Transverse colon (tissue), 4 donors: ENCODE results near the gene AMBP. TPM values are rescaled to one million over a fixed set of nuclear protein-coding genes. Genes with fewer than 3 reads are reported as not detected.

Experiments used
- DNase-seq: peaks from one replicate; pipeline ENCODE4 v3.0.0-alpha.2; 2019
- H3K27ac ChIP-seq, 4 donors: fragments of 200-600 bp; sonication (generic); 2 replicates each; pipeline ENCODE4 v1.5.1; 2016 to 2018; ENCODE audit warnings: inconsistent platforms in 4 of 4
- H3K27me3 ChIP-seq: fragments of 200-600 bp; sonication (generic); 2 replicates; pipeline ENCODE4 v1.5.1; 2017; ENCODE audit warnings: inconsistent platforms
- H3K36me3 ChIP-seq, 4 donors: fragments of 200-600 bp; sonication (generic); 2 replicates each; pipeline ENCODE4 v1.5.1; 2017 to 2019; ENCODE audit warnings: inconsistent platforms in 4 of 4
- H3K4me1 ChIP-seq, 4 donors: fragments of 200-600 bp; sonication (generic); 2 replicates each; pipeline ENCODE4 v1.5.1; 2017 to 2020; ENCODE audit warnings: inconsistent platforms in 4 of 4
- H3K4me3 ChIP-seq, 4 donors: fragments of 200-600 bp; sonication (generic); 1 replicate in 1 of 4; 2 replicates in 3 of 4; pipeline versions ENCODE4 v1.5.1 to v1.6.1; 2017 to 2019; ENCODE audit warnings: inconsistent platforms in 4 of 4
- H3K9me3 ChIP-seq, 2 donors: fragments of 200-600 bp; sonication (generic); 2 replicates each; pipeline ENCODE4 v1.5.1; 2017 to 2019; ENCODE audit warnings: inconsistent platforms in 2 of 2
- CTCF ChIP-seq, 5 experiments: fragments of 200-600 bp in 3 of 5; fragments of 450-650 bp in 2 of 5; sonication (generic) in 3 of 5; IDR thresholded peaks; 1 replicate in 2 of 5; 2 replicates in 3 of 5; pipeline ENCODE4 v1.5.1; 2016 to 2017; ENCODE audit warnings: antibody characterized with exemption in 5 of 5, inconsistent platforms in 3 of 5, mild to moderate bottlenecking in 2 of 5, moderate library complexity in 1 of 5
- EP300 ChIP-seq: sonication (generic); formaldehyde crosslinking; IDR thresholded peaks from one replicate; pipeline ENCODE4 v1.6.1; 2017; ENCODE audit warnings: antibody characterized with exemption, low read depth
- POLR2A ChIP-seq: fragments of 450-650 bp; IDR thresholded peaks from one replicate; pipeline ENCODE4 v1.6.1; 2016; ENCODE audit warnings: antibody characterized with exemption, mild to moderate bottlenecking, moderate library complexity
- POLR2AphosphoS5 ChIP-seq, 3 donors: sonication (generic); formaldehyde crosslinking; IDR thresholded peaks; one replicate each; pipeline ENCODE4 v1.6.1; 2016; ENCODE audit warnings: antibody characterized with exemption in 3 of 3
- WGBS, 2 donors: methylation state at CpG; one replicate each; pipeline ENCODE4 v1.1.5; 2018; ENCODE audit warnings: low coverage in 1 of 2; 5-methylcytosine and 5-hydroxymethylcytosine counted together
- in situ Hi-C, 4 donors: fragments of 200-750 bp; cut with MboI; loops; one replicate each; pipeline versions ENCODE4 v1.15.0 to v1.15.1; 2017; ENCODE audit warnings: low sequenced_read_pairs in 3 of 4, low pct_ligation_motif_present in 1 of 4, low pct_unique_long_range_greater_than_20kb in 1 of 4
- intact Hi-C: fragments of 100-400 bp; cut with DNase I; formaldehyde crosslinking; loops from one replicate; pipeline ENCODE4 v1.15.1; 2023; ENCODE audit warnings: low total_unique reads
- total RNA-seq, 4 donors: library from RNA; depleted of rRNA; stranded (reverse); fragments of >200 nt; gene quantifications; one replicate each; pipeline ENCODE4 v1.1.0, GENCODE V29; 2016

Gene AMBP
- total RNA-seq, 4 donors from 2014 or later: 0.96 TPM; not detected in 3

GRCh38 chr9:114071197-114071795 lies 6.8 kb downstream of the AMBP start:
- Histone ChIP-seq H3K27me3 (no peaks in the 10 kb centered on the region), H3K36me3 (no peaks in the 10 kb centered on the region), H3K9me3 (no peaks in the 10 kb centered on the region), H3K27ac (no peak overlapping the region), H3K4me1 (peaks cover 0 to 8% (median 4%) of the 10 kb centered on the region in 4 donors), H3K4me3 (no peak overlapping the region)
- in situ Hi-C loops (no loop called here), intact Hi-C loops (no loop called here)
- WGBS, 2 donors: 60% methylated on average over 7 of the region's 7 CpGs; no CpG with 5 or more reads in 1 of the 2 donors
- TF ChIP-seq CTCF (IDR thresholded peaks at IDR 0.05) (no peak), EP300 (no peak), POLR2AphosphoS5 (IDR thresholded peaks at IDR 0.05) (no peak)
- no peak for DNase-seq

GRCh38 chr9:114070188-114071103 lies 7.7 kb downstream of the AMBP start:
- DNase-seq: no peak
- WGBS, 2 donors: 75 to 80% methylated on average over 3 to 16 of the region's 17 CpGs
- Histone ChIP-seq H3K4me3 (no peak overlapping the region), H3K4me1 (peaks cover 0 to 8% (median 4%) of the 10 kb centered on the region in 4 donors), H3K36me3 (no peaks in the 10 kb centered on the region), H3K27me3 (peaks cover 4% of the 10 kb centered on the region), H3K27ac (no peak overlapping the region), H3K9me3 (no peaks in the 10 kb centered on the region)
- in situ Hi-C loops: no loop called here
- TF ChIP-seq EP300: no peak
- TF ChIP-seq POLR2AphosphoS5 (IDR thresholded peaks at IDR 0.05): no peak
- TF ChIP-seq POLR2A: no peak
- no peak for TF ChIP-seq CTCF (IDR thresholded peaks at IDR 0.05)
- intact Hi-C loops: no loop called here

- in situ Hi-C loops: no loop called here
- no peaks in the 10 kb centered on the region for H3K36me3 ChIP-seq
- H3K27ac ChIP-seq: no peak overlapping the region
- 61 to 100% methylated on average over 1 to 9 of the region's 9 CpGs for WGBS, 2 donors
- peaks cover 4% of the 10 kb centered on the region for H3K27me3 ChIP-seq
- H3K4me1 ChIP-seq: peaks cover 0 to 8% (median 4%) of the 10 kb centered on the region in 4 donors
- no peak overlapping the region for H3K4me3 ChIP-seq
- TF ChIP-seq POLR2AphosphoS5 (IDR thresholded peaks at IDR 0.05) (no peak), CTCF (IDR thresholded peaks at IDR 0.05) (no peak), EP300 (no peak), POLR2A (no peak)
- DNase-seq: peak; percentile 26
- no peaks in the 10 kb centered on the region for H3K9me3 ChIP-seq
- intact Hi-C loops: no loop called here
Measured at GRCh38 chr9:114069476-114070187, 8.5 kb downstream of the AMBP start.

- H3K27ac ChIP-seq: no peak overlapping the region
- peaks cover 4% of the 10 kb centered on the region for H3K27me3 ChIP-seq
- 87% methylated on average over 8 of the region's 8 CpGs; no CpG with 5 or more reads in 1 of the 2 donors for WGBS, 2 donors
- H3K4me1 ChIP-seq: peaks cover 0 to 4% (median 0%) of the 10 kb centered on the region in 4 donors
- TF ChIP-seq POLR2A: no peak
- TF ChIP-seq CTCF (IDR thresholded peaks at IDR 0.05): no peak
- no peak for TF ChIP-seq POLR2AphosphoS5 (IDR thresholded peaks at IDR 0.05)
- TF ChIP-seq EP300: no peak
- no peaks in the 10 kb centered on the region for H3K36me3 ChIP-seq
- no peak overlapping the region for H3K4me3 ChIP-seq
- in situ Hi-C loops: no loop called here
- no peaks in the 10 kb centered on the region for H3K9me3 ChIP-seq
- no peak for DNase-seq
- intact Hi-C loops: no loop called here
Measured at GRCh38 chr9:114065304-114065703, 12.8 kb downstream of the AMBP start.
